ENCODE results near the gene TLE1. TPM values are rescaled to one million over a fixed set of nuclear protein-coding genes. Genes with fewer than 3 reads are reported as not detected.

The TLE1 gene
- total and polyA plus RNA-seq, 2 of the 4 experiments (the other 2 are of a cell fraction), result 36.0 to 51.0 TPM

DNA sequence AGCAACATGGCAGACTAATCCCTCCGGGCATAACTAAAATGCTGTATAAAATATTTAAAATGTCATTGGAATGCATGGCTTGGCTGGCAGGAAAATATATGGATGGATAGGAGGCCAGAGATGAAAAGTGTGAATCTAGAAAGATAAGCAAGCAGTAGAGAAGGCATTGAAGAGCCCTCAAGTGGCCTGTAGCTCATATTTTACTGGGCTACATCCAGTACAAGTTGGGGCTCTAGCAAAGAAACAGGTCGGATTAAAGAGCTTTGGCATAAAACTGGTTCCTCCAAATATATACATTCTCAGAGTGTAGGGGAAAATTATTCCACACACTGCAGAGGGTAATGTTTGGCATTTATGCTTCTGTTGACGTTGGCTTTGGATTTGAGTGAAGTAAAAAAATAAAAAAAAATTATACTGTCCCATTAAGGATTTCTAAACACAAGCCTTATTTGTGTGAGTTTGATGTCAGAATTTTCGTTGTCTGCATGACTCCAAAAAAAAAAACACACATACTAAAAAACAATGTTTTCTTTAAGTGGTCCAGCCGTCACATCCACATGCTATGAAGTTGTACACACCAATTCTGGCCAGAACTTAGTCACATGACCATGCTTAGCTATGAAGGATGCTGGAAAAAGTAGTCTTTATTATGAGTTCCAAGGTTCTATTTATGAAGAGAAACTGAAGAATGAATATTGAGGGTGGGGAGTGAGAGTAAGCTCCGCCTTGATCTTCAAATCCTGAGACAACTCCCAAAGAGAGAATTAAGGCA, 147.0 kb downstream of the TLE1 start:
- no peaks in the 10 kb centered on the region for H3K9me3 ChIP-seq (ENCODE audit: control insufficient read depth, insufficient read depth, low read length)
- H2BK120ac ChIP-seq (ENCODE audit: low read depth, low read length), result no peak overlapping the region
- H3K27me3 ChIP-seq (ENCODE audit: control insufficient read depth, insufficient read depth, low read length), result no peaks in the 10 kb centered on the region
- no peak overlapping the region for H4K91ac ChIP-seq (ENCODE audit: insufficient read depth, low read depth, low read length)
- no peaks in the 10 kb centered on the region for H4K20me1 ChIP-seq (ENCODE audit: insufficient read depth, low read length)
- H2AK9ac ChIP-seq (replicated peaks; ENCODE audit: low read depth, low read length, poor library complexity), result no peak overlapping the region
- no peak overlapping the region for H2BK20ac ChIP-seq (ENCODE audit: low read depth, low read length)
- ATAC-seq (ENCODE audit: low read depth) (no peak), DNase-seq (no peak)
- WGBS, 2 experiments (ENCODE audit: extremely low coverage in 2 of 2, insufficient read length in 1 of 2), result no CpG with 5 or more reads among the region's 6 CpGs
- dilution Hi-C loops (cut with HindIII; ENCODE audit: low sequenced_read_pairs, unreplicated experiment), result no loop called here
- no peak overlapping the region for H2BK5ac ChIP-seq (ENCODE audit: low read depth, low read length, poor library complexity, severe bottlenecking)
- no peak overlapping the region for H4K8ac ChIP-seq (ENCODE audit: low read depth in 2 of 2, low read length in 2 of 2)
- no peaks in the 10 kb centered on the region for H3K4me1 ChIP-seq (ENCODE audit: control insufficient read depth, insufficient read depth, low read length)
- no peak overlapping the region for H3K18ac ChIP-seq (ENCODE audit: low read depth, low read length)
- H3K27ac ChIP-seq (ENCODE audit: insufficient read depth, low read length), result no peak overlapping the region
- no peak overlapping the region for H2BK15ac ChIP-seq (ENCODE audit: low read depth, low read length)
- H3K4me3 ChIP-seq (ENCODE audit: insufficient read depth, low read depth, low read length), result no peak overlapping the region
- no peak overlapping the region for H2AK5ac ChIP-seq (ENCODE audit: low read depth, low read length)
- no peaks in the 10 kb centered on the region for H3K79me1 ChIP-seq (ENCODE audit: low read depth in 1 of 2, low read length in 2 of 2)
- H3K9ac ChIP-seq (ENCODE audit: low read depth, low read length), result no peak overlapping the region
- no peaks in the 10 kb centered on the region for H3K36me3 ChIP-seq (ENCODE audit: control insufficient read depth, insufficient read depth, low read length)
- no peak overlapping the region for H3K23ac ChIP-seq (ENCODE audit: low read depth, low read length)
- TF ChIP-seq MXI1 (IDR thresholded peaks at IDR 0.05; ENCODE audit: borderline replicate concordance, low read depth, low read length) (no peak), RAD21 (IDR thresholded peaks at IDR 0.05; ENCODE audit: low read length) (no peak), MAZ (IDR thresholded peaks at IDR 0.05; ENCODE audit: borderline replicate concordance, low read depth, low read length) (no peak), USF2 (IDR thresholded peaks at IDR 0.05; ENCODE audit: low read depth, low read length) (no peak), BHLHE40 (IDR thresholded peaks at IDR 0.05; ENCODE audit: low read depth, low read length) (no peak), FOS (IDR thresholded peaks at IDR 0.05; ENCODE audit: low read depth, low read length) (no peak), POLR2A (IDR thresholded peaks at IDR 0.05; ENCODE audit: low read depth, low read length) (no peak), CHD1 (IDR thresholded peaks at IDR 0.05; ENCODE audit: low read depth, low read length) (no peak), SMC3 (IDR thresholded peaks at IDR 0.05; ENCODE audit: low read depth, low read length) (no peak), RFX5 (IDR thresholded peaks at IDR 0.05; ENCODE audit: low read depth, low read length) (no peak), NFE2L2 (IDR thresholded peaks at IDR 0.05; ENCODE audit: low read depth, low read length) (no peak), CTCF (conservative IDR thresholded peaks at IDR 0.05; ENCODE audit: low read depth, low read length) (no peak), CEBPB (IDR thresholded peaks at IDR 0.05; ENCODE audit: low read depth, low read length) (no peak), MAFK (IDR thresholded peaks at IDR 0.05; ENCODE audit: low read depth, low read length) (no peak), RCOR1 (IDR thresholded peaks at IDR 0.05; ENCODE audit: insufficient replicate concordance, low read length) (no peak)
- TF ChIP-seq, protein P1, sequence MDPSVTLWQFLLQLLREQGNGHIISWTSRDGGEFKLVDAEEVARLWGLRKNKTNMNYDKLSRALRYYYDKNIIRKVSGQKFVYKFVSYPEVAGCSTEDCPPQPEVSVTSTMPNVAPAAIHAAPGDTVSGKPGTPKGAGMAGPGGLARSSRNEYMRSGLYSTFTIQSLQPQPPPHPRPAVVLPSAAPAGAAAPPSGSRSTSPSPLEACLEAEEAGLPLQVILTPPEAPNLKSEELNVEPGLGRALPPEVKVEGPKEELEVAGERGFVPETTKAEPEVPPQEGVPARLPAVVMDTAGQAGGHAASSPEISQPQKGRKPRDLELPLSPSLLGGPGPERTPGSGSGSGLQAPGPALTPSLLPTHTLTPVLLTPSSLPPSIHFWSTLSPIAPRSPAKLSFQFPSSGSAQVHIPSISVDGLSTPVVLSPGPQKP (IDR thresholded peaks at IDR 0.05; ENCODE audit: borderline replicate concordance, low read depth, low read length), result no peak
- H2AFZ ChIP-seq (replicated peaks; ENCODE audit: low read length, poor library complexity), result no peak overlapping the region
- H4K5ac ChIP-seq (ENCODE audit: low read depth, low read length), result no peak overlapping the region
- no peak overlapping the region for H3K14ac ChIP-seq (replicated peaks; ENCODE audit: low read depth, low read length)
- CTCF ChIA-PET, result interaction anchor here (0.9 kb wide), 1 partner anchor 77 kb away, joined by 3 read pairs; no protein-coding TSS in a partner anchor
- intact Hi-C loops (cut with micrococcal nuclease), result no loop called here
- in situ Hi-C loops (cut with MboI; ENCODE audit: low sequenced_read_pairs), result loop anchor here (25.0 kb wide), 1 partner anchor 1070 kb away; no protein-coding TSS in a partner anchor
- BruUV-seq (replicated peaks), result no TSS peak
- no peak overlapping the region for H3K56ac ChIP-seq (ENCODE audit: extremely low read depth, insufficient read depth, low read length)
- H3K4ac ChIP-seq (ENCODE audit: low read depth, low read length), result no peak overlapping the region
- no peaks in the 10 kb centered on the region for H3K9me1 ChIP-seq (ENCODE audit: insufficient read depth, low read length)
- no peak overlapping the region for H3K4me2 ChIP-seq (ENCODE audit: low read depth, low read length)
- POLR2A ChIA-PET (ENCODE audit: unreplicated experiment), result no interaction called here

Data from IMR-90 (cell line).